ENCODE data around the gene ATP8B3. TPM values are rescaled to one million over a fixed set of nuclear protein-coding genes. Genes with fewer than 3 reads are reported as not detected.

The ATP8B3 gene
- polyA plus RNA-seq, 2 of the 4 experiments (the other 2 are of a cell fraction): 2.7 to 3.9 TPM

GRCh38 chr19:1852581-1853128, 40.6 kb upstream of the ATP8B3 start:
- no peaks in the 10 kb centered on the region for H3K9me3 ChIP-seq
- no peak for ATAC-seq
- no peak for TF ChIP-seq RARB (CRISPR knock-in tag; IDR thresholded peaks at IDR 0.05)
- no peak for TF ChIP-seq BHLHE40 (IDR thresholded peaks at IDR 0.05; ENCODE audit: low read depth, low read length)
- TF ChIP-seq RAD21 (conservative IDR thresholded peaks at IDR 0.05 in 1 of 2, IDR thresholded peaks at IDR 0.05 in 1 of 2): no peak
- no peak for TF ChIP-seq NR3C1 (IDR thresholded peaks at IDR 0.05)
- no peak for TF ChIP-seq MYC (IDR thresholded peaks at IDR 0.05; ENCODE audit: borderline replicate concordance, low read length)
- CTCF ChIA-PET: interaction anchor here (0.6 to 7.4 kb wide), 5 partner anchors 9 to 394 kb away, joined by 3 to 60 read pairs (median 5); no protein-coding TSS in a partner anchor
- FAIRE-seq: no peak
- WGBS (ENCODE audit: missing lambda C conversion rate): 74% methylated on average over 8 of the region's 9 CpGs
- POLR2A ChIA-PET: no interaction called here
- peak overlapping the region; percentile 99; the same call in 2 of the 3 replicates for H3K4me2 ChIP-seq
- peak overlapping the region in 1 of 2 experiments; percentile 100; a peak in 3 of 6 replicates for H3K27ac ChIP-seq
- peaks cover 52% of the 10 kb centered on the region for H3K4me1 ChIP-seq
- no peak overlapping the region for H3K4me3 ChIP-seq
- no peak for DNase-seq (ENCODE audit: low read depth in 1 of 2, low spot score in 1 of 2)

DNA sequence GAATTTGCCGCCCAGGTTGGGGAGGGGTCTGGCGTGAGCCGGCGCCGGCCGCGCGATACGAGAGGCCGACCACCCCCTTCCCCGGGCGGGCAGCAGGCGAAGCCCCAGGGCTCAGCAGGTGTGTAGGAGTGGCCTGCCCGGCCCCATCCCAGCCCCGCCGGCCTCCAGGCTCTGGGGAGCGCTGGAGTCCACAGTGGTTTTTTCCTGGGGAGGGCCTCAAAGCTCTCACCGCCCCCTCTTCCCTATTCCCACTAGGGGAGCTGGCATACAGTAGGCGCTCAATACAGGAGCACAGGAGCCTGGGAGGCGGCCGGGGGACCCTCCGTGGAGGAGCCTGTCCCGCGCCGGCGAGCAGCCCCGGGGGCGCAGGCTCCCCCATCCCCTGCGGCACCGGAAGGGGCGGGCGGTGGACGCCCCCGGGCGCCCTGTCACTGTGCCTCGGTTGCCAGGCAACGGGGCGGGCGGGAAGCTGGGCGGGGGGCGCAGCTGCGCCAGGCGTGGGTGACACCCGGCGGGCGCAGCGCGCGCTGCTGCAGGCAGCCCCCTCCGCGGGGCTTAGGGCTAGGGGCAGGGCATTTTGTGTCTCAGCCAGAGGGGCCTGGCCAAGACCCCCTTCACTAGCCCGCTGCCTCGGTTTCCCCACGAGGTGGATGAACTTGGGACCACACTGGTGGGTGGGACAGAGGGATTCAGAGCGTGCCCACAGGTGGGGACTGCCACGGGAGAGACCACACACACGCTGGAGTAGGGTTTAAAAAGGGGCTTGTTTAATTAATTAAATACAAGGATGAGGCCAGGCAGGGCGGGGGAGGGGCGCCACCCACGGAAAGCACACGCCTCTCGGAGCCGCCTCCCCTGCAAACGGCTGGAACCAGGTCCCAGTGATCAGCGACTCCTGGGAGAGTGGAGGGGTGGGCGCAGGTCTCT, 39.8 kb upstream of the ATP8B3 start:
- DNase-seq (ENCODE audit: low read depth in 1 of 2, low spot score in 1 of 2): no peak

GRCh38 chr19:1850809-1851653, 39.0 kb upstream of the ATP8B3 start:
- TF ChIP-seq ZFP36 (IDR thresholded peaks at IDR 0.05; ENCODE audit: borderline replicate concordance, partially characterized antibody): peak; percentile 73
- no peak for TF ChIP-seq MAFK (IDR thresholded peaks at IDR 0.05; ENCODE audit: partially characterized antibody)
- TF ChIP-seq HEYL (CRISPR knock-in tag; IDR thresholded peaks at IDR 0.05): no peak
- TF ChIP-seq, protein P1, sequence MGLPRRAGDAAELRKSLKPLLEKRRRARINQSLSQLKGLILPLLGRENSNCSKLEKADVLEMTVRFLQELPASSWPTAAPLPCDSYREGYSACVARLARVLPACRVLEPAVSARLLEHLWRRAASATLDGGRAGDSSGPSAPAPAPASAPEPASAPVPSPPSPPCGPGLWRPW (IDR thresholded peaks at IDR 0.05): no peak
- TF ChIP-seq CHD2 (IDR thresholded peaks at IDR 0.05; ENCODE audit: low read length, partially characterized antibody): no peak
- TF ChIP-seq EHF (CRISPR knock-in tag; IDR thresholded peaks at IDR 0.05): no peak
- CTCF ChIA-PET: interaction anchor here (7.4 kb wide), 1 partner anchor 12 kb away, joined by 60 read pairs; no protein-coding TSS in a partner anchor
- Histone ChIP-seq H3K4me1 (peaks cover 47% of the 10 kb centered on the region), H3K27ac (no peak overlapping the region), H3K4me2 (no peak overlapping the region), H3K9me3 (no peaks in the 10 kb centered on the region), H3K4me3 (no peak overlapping the region)
- WGBS (ENCODE audit: missing lambda C conversion rate): 88% methylated on average over 29 of the region's 31 CpGs
- no peak for FAIRE-seq
- DNase-seq (ENCODE audit: low read depth in 1 of 2, low spot score in 1 of 2): no peak
- POLR2A ChIA-PET: no interaction called here
- no peak for ATAC-seq

More for the DNA sequence above, 39.8 kb upstream of the ATP8B3 start:
- POLR2A ChIA-PET: no interaction called here
- CTCF ChIA-PET: interaction anchor here (7.4 kb wide), 1 partner anchor 13 kb away, joined by 60 read pairs; no protein-coding TSS in a partner anchor
- H3K4me3 ChIP-seq: no peak overlapping the region
- 85% methylated on average over 30 of the region's 66 CpGs for WGBS (ENCODE audit: missing lambda C conversion rate)
- no peaks in the 10 kb centered on the region for H3K9me3 ChIP-seq
- ATAC-seq: no peak
- peaks cover 47% of the 10 kb centered on the region for H3K4me1 ChIP-seq
- TF ChIP-seq ESRRA (IDR thresholded peaks at IDR 0.05; ENCODE audit: borderline replicate concordance, low read length) (no peak), KDM1A (IDR thresholded peaks at IDR 0.05; ENCODE audit: low read depth) (no peak), KDM5A (IDR thresholded peaks at IDR 0.05) (no peak), E2F6 (IDR thresholded peaks at IDR 0.05; ENCODE audit: borderline replicate concordance, low read depth) (no peak), NFE2L2 (conservative IDR thresholded peaks at IDR 0.05; ENCODE audit: low read length) (no peak)
- TF ChIP-seq, protein P2, sequence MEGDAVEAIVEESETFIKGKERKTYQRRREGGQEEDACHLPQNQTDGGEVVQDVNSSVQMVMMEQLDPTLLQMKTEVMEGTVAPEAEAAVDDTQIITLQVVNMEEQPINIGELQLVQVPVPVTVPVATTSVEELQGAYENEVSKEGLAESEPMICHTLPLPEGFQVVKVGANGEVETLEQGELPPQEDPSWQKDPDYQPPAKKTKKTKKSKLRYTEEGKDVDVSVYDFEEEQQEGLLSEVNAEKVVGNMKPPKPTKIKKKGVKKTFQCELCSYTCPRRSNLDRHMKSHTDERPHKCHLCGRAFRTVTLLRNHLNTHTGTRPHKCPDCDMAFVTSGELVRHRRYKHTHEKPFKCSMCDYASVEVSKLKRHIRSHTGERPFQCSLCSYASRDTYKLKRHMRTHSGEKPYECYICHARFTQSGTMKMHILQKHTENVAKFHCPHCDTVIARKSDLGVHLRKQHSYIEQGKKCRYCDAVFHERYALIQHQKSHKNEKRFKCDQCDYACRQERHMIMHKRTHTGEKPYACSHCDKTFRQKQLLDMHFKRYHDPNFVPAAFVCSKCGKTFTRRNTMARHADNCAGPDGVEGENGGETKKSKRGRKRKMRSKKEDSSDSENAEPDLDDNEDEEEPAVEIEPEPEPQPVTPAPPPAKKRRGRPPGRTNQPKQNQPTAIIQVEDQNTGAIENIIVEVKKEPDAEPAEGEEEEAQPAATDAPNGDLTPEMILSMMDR (IDR thresholded peaks at IDR 0.05): no peak
- FAIRE-seq: no peak
- peak overlapping the region in 1 of 2 experiments; percentile 100; a peak in 2 of 6 replicates for H3K27ac ChIP-seq
- H3K4me2 ChIP-seq: no peak overlapping the region
